ENCODE results near the gene RNF130. TPM values are rescaled to one million over a fixed set of nuclear protein-coding genes. Genes with fewer than 3 reads are reported as not detected.

RNF130 gene
- total RNA-seq, 4 donors from 2014 or later, result 34.5 to 79.5 (median 55.6) TPM

GRCh38 chr5:179912951-179913350, 158.6 kb downstream of the RNF130 start:
- intact Hi-C loops (cut with DNase I; ENCODE audit: low total_unique reads) (no loop called here), in situ Hi-C loops (cut with MboI; ENCODE audit: low sequenced_read_pairs in 4 of 4) (loop anchor here in 1 of 4 donors (25.0 kb wide), 1 partner anchor 174 kb away; no protein-coding TSS in a partner anchor)
- no peak overlapping the region for H3K4me3 ChIP-seq
- TF ChIP-seq, protein P1, sequence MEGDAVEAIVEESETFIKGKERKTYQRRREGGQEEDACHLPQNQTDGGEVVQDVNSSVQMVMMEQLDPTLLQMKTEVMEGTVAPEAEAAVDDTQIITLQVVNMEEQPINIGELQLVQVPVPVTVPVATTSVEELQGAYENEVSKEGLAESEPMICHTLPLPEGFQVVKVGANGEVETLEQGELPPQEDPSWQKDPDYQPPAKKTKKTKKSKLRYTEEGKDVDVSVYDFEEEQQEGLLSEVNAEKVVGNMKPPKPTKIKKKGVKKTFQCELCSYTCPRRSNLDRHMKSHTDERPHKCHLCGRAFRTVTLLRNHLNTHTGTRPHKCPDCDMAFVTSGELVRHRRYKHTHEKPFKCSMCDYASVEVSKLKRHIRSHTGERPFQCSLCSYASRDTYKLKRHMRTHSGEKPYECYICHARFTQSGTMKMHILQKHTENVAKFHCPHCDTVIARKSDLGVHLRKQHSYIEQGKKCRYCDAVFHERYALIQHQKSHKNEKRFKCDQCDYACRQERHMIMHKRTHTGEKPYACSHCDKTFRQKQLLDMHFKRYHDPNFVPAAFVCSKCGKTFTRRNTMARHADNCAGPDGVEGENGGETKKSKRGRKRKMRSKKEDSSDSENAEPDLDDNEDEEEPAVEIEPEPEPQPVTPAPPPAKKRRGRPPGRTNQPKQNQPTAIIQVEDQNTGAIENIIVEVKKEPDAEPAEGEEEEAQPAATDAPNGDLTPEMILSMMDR (IDR thresholded peaks at IDR 0.05 in 4 of 5, conservative IDR thresholded peaks at IDR 0.05 in 1 of 5), result no peak
- no peak for TF ChIP-seq POLR2A (IDR thresholded peaks at IDR 0.05)
- H3K27me3 ChIP-seq, result no peaks in the 10 kb centered on the region
- H3K27ac ChIP-seq, result peak overlapping the region; percentile 54 to 71 (median 60)
- H3K9me3 ChIP-seq, result no peaks in the 10 kb centered on the region
- no peaks in the 10 kb centered on the region for H3K36me3 ChIP-seq
- DNase-seq, result peak; percentile 76 to 79
- ATAC-seq, result peak; percentile 49 to 72
- H3K4me1 ChIP-seq, result peaks cover 3 to 29% of the 10 kb centered on the region in 2 donors

GRCh38 chr5:179912386-179912785, 159.2 kb downstream of the RNF130 start:
- no peaks in the 10 kb centered on the region for H3K9me3 ChIP-seq
- H3K4me3 ChIP-seq, result no peak overlapping the region
- no peaks in the 10 kb centered on the region for H3K36me3 ChIP-seq
- H3K27ac ChIP-seq, result peak overlapping the region; percentile 54 to 71 (median 60)
- ATAC-seq, result peak; percentile 45 to 63
- intact Hi-C loops (cut with DNase I; ENCODE audit: low total_unique reads), result no loop called here
- H3K4me1 ChIP-seq, result peaks cover 3 to 29% of the 10 kb centered on the region in 2 donors
- TF ChIP-seq, protein P1 (IDR thresholded peaks at IDR 0.05 in 4 of 5, conservative IDR thresholded peaks at IDR 0.05 in 1 of 5), result no peak
- TF ChIP-seq POLR2A (IDR thresholded peaks at IDR 0.05), result no peak
- H3K27me3 ChIP-seq, result no peaks in the 10 kb centered on the region
- in situ Hi-C loops (cut with MboI; ENCODE audit: low sequenced_read_pairs in 4 of 4), result loop anchor here in 1 of 4 donors (25.0 kb wide), 1 partner anchor 175 kb away; no protein-coding TSS in a partner anchor
- peak; percentile 47 to 79 for DNase-seq

DNA sequence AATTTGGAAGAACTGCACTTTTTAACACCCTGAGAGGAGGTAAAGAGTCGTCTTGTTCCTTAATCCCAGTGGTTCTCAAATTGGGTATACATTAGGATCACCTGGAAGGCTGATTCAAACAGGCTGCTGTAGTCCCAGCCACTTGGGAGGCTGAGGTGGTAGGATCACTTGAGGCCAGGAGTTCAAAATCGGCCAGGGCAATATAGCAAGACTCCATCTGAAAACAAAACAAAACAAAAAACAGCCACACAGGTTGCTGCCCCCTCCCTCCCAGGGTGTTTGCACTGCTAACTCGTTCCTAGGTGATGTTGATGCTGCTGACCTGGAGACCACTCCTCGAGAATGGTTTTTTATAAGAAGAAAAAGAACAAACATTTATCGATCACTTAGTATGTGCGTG, 162.3 kb downstream of the RNF130 start:
- no peaks in the 10 kb centered on the region for H3K27me3 ChIP-seq
- no peaks in the 10 kb centered on the region for H3K9me3 ChIP-seq
- no peaks in the 10 kb centered on the region for H3K36me3 ChIP-seq
- intact Hi-C loops (cut with DNase I; ENCODE audit: low total_unique reads) (loop anchor here (2.0 kb wide), 1 partner anchor 162 kb away; the partner anchor contains the start of gene RNF130), in situ Hi-C loops (cut with MboI; ENCODE audit: low sequenced_read_pairs in 4 of 4) (loop anchor here in 2 of 4 donors (10.0 to 25.0 kb wide), 2 partner anchors 104 to 178 kb away; partner anchors contain the start of gene MGAT4B (in 1 of the 2))
- DNase-seq (no peak), ATAC-seq (no peak)
- H3K4me3 ChIP-seq, result no peak overlapping the region
- TF ChIP-seq, protein P1 (IDR thresholded peaks at IDR 0.05 in 4 of 5, conservative IDR thresholded peaks at IDR 0.05 in 1 of 5), result no peak
- TF ChIP-seq POLR2A (IDR thresholded peaks at IDR 0.05), result no peak
- H3K27ac ChIP-seq, result no peak overlapping the region
- H3K4me1 ChIP-seq, result peaks cover 10 to 36% of the 10 kb centered on the region in 2 donors

- peak overlapping the region in 3 of 4 donors; percentile 78 to 85 (median 82) for H3K27ac ChIP-seq
- in situ Hi-C loops (cut with MboI; ENCODE audit: low sequenced_read_pairs in 4 of 4), result loop anchor here in 2 of 4 donors (10.0 to 25.0 kb wide), 2 partner anchors 104 to 179 kb away; partner anchors contain the start of gene MGAT4B (in 1 of the 2)
These were observed 163.0 kb downstream of the RNF130 start for GRCh38 chr5:179908528-179908927.

More at GRCh38 chr5:179908528-179908927, 163.0 kb downstream of the RNF130 start:
- TF ChIP-seq, protein P1 (IDR thresholded peaks at IDR 0.05 in 4 of 5, conservative IDR thresholded peaks at IDR 0.05 in 1 of 5), result no peak
- TF ChIP-seq POLR2A (IDR thresholded peaks at IDR 0.05), result no peak
- Histone ChIP-seq H3K4me3 (peak overlapping the region in 2 of 4 donors; percentile 45 to 65), H3K4me1 (peaks cover 10 to 29% of the 10 kb centered on the region in 2 donors), H3K36me3 (peaks cover 0 to 5% of the 10 kb centered on the region in 2 donors), H3K9me3 (no peaks in the 10 kb centered on the region), H3K27me3 (no peaks in the 10 kb centered on the region)
- intact Hi-C loops (cut with DNase I; ENCODE audit: low total_unique reads), result loop anchor here (2.0 kb wide), 1 partner anchor 162 kb away; the partner anchor contains the start of gene RNF130
- DNase-seq (no peak), ATAC-seq (no peak)

Measured in gastrocnemius medialis (tissue), 4 donors.